Stimulated activated CD4-positive, alpha-beta T cell treated with anti-CD3 and anti-CD28 coated beads, Interleukin-12 subunit alpha, Interleukin-12 subunit beta, amount 100 ng/mL, for 4 hours (primary cell): Measurements from ENCODE around the gene KCNJ1.

Experiments
- DNase-seq: peaks from one replicate; pipeline ENCODE4 v3.0.0-alpha.2; 2020

The KCNJ1 gene

DNA sequence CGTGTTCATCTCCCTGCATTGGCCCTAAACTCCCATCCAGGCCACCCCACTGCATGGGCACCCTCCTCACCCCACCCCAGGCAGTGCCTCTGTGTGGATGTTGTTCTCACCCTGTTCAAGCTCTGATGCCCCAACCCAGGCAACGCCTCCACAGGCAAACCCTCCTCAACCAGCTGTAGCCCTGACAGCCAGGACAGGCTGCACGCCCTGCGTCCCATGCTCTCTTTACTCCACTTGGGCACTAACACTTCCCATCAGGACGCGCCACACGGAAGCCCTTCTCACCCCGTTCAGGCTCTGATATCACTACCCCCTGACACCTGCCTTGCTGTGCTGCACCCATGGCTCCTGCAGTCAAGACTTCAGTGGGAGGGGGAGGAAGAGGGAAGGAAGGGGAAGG lies 47.9 kb downstream of the KCNJ1 start:
- DNase-seq = no peak

DNA sequence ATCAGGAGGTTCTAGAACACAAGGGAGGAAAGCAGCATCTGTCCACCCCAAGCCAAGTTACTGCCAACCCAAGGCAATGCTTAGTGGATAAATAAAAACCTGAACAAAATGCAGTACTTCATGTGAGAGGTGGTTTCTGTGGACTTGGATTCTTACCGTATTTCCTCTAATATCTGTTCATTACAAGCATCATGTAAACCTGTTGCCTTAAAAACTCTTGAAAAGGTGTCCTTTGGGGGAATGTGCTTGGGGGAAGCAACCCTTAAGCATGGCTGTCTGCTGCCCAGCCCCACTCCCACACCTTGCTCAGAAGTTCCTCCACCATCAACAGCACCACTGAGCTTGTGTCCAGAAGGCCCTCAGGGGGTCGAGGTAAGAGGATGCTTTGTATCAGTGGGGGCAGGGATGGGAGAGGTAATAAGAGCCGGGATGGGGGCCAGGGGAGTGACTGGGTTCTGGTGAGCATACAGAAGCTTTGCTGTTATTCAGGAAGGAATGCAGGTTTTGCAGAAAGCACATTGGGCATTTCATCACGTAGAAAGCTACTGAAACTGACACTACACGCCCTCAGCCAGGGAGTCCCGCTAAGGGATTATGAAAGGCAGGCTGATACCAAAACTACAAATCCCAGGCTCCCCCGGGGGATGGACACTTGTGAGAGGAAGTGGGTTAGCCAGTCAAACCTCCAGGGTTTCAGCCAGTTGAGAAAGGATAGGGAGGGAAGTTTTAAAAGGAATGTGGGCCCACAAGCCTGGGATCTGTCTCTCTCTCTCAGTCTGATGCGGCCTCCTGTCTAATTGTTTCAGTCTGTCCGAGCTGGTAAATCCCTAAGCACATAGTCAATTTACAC lies 52.0 kb downstream of the KCNJ1 start:
- no peak for DNase-seq

- no peak for DNase-seq
Measured at GRCh38 chr11:128813729-128814128, 53.4 kb downstream of the KCNJ1 start.

DNA sequence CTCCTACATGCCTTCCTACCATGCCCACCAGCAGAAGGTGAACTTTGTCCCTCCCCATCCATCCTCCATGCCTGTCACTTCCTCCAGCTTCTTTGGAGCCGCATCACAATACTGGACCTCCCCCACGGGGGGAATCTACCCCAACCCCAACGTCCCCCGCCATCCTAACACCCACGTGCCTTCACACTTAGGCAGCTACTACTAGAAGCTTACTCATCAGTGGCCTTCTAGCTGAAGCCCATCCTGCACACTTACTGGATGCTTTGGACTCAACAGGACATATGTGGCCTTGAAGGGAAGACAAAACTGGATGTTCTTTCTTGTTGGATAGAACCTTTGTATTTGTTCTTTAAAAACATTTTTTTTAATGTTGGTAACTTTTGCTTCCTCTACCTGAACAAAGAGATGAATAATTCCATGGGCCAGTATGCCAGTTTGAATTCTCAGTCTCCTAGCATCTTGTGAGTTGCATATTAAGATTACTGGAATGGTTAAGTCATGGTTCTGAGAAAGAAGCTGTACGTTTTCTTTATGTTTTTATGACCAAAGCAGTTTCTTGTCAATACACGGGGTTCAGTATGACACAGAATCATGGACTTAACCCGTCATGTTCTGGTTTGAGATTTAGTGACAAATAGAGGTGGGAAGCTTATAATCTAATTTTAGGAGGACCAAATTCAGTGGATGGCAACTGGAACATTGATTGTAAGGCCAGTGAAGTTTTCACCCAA lies 56.1 kb downstream of the KCNJ1 start:
- no peak for DNase-seq

DNA sequence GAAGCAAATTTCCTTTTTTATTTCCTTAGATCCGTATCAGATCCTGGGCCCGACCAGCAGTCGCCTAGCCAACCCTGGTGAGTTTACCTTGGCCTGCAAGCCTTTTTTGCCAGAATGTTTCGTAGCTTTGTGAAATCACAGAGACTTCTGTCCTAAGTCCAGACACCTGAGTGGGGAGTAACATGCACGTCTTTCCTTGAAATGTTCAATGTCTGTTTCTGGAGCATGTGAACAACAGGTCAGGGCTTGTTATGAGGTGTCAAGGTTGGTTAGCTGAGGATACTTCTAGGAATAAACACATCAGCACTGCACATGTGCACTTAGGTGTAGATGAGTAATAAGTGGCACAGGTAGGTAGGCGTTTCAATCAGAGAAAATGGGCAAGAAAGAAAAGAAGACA lies 58.0 kb downstream of the KCNJ1 start:
- DNase-seq = no peak

DNA sequence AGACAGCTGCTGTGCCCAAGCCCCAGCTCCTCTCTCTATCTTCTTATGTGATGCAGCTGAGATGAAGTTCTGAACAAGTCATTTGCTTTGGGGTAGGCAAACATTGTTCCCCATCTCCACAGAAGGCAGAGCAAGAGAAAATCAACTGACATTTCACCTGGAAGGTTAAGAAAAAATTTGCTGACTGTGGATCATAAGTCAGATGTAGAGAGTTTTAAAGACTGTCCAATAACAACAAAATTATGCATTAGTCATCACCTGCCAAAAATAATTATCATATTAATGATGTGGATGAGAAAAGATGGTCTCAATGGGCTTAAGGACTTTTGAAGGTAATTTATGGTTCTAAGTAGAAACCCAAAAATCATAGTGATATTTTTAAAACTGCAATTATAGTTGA lies 59.2 kb downstream of the KCNJ1 start:
- no peak for DNase-seq

DNA sequence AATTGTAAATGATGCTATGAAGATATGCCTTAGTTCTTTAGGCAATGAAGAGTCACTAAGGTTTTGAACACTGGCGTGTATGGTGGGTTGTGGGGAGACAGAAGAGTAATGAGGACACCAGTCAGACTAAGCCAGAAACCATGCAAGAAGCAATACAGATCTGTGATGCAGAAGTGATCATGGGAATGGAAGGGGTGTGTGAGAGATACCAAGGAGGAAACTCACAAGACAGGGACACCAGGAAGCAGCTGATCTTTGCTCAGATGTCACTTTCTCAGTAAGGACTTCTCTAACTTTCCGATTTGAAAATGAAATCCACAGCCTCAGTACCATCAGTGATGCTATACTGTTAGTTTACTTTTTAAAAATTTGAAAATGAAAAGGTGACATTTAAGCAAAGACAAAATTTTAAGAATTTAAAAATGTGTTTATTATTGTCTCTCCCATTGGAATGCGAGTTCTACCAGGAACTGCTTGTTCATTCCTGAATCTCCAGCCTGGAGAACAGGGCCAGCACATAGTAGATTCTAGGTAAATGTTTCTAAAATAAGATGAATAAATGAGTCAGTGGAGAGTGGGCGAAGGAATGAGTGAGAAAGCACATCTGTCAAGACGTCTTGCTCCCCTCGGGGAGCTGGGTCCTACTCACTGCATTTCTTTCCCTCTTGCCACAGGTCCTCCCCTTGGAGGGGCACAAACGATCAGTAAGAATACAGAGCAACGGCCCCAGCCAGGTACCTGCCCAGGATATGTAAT lies 60.4 kb downstream of the KCNJ1 start:
- DNase-seq = no peak

DNA sequence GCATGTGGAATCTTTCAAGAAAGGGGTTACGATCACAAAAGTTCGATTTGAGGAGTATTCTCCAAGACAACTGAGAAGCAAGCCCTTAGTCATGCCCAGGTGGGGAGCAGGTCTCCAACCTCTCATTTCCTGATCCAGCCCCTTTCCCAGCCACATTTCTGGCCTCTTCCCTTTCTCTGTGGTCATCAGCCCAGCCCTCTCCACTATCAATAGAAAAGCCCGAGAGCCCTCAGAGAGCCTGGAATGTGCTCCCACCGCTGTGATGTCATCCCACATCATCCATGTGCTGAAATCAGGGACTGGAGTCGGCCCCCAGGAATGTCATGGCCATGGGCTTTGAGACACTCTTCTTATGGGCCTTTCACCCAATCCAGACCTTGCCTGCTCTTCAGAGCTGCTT lies 62.6 kb downstream of the KCNJ1 start:
- no peak for DNase-seq

GRCh38 chr11:128803449-128804245 lies 63.4 kb downstream of the KCNJ1 start:
- no peak for DNase-seq

DNA sequence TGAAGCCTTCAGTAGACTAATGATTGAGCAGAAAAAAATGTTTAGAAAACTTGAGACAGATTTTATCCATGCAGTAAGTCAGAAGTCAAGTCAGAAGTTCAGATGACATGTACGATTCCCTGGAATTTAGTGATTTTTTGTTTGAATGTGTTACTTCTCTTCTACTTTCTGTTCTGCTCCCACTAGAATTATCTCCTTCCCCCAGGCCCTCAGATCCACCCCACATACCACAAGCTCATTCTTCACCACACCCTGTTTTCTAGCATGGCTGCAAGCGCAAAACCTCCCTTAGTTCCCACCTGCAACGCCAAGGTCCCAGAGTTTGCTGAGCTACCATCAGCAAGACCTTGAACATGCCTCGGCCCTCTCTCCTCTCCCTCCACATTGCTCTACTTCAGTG lies 64.1 kb downstream of the KCNJ1 start:
- DNase-seq = no peak

- DNase-seq = no peak
Measured at GRCh38 chr11:128802358-128802981, 64.6 kb downstream of the KCNJ1 start.

GRCh38 chr11:128800871-128801417 lies 66.2 kb downstream of the KCNJ1 start:
- DNase-seq = no peak

DNA sequence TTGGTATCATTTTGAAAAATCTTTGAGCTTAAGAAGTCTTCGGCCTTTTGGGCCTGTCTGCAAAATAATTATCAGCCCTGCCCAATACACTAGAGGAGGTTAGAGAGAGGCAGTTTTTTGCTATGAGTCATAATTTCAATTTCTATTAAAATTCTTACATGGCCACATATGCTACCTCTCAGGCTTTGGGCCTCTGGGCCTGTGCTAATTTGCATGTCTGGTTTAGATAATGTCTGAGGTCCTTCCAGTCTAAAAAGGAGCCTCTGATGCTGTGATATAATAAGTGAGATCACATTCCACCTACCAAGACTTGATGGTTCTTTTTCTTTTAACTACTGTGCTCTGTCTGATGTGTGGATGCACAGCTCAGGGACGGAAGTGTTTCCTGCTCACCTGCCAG lies 70.8 kb downstream of the KCNJ1 start:
- DNase-seq = no peak

GRCh38 chr11:128790196-128790595 lies 76.9 kb downstream of the KCNJ1 start:
- no peak for DNase-seq

- no peak for DNase-seq
Measured at GRCh38 chr11:128789497-128790150, 77.5 kb downstream of the KCNJ1 start.
